Lower leg skin (tissue), 4 donors: ENCODE measurements around the gene CDCA7. TPM values are rescaled to one million over a fixed set of nuclear protein-coding genes. Genes with fewer than 3 reads are reported as not detected.
"Not testable (repeated sequence)": the region's sequence is repeated elsewhere in the genome, so short reads cannot be mapped to it uniquely, and the experiment has no call there.

Experiments used
- DNase-seq, 2 donors: peaks; one replicate each; pipeline ENCODE4 v3.0.0-alpha.2; 2019; ENCODE audit warnings: low spot score in 2 of 2
- H3K4me3 ChIP-seq: fragments of 200-600 bp; sonication (generic); 2 replicates; pipeline ENCODE4 v1.5.1; 2017; ENCODE audit warnings: mild to moderate bottlenecking, low read depth; ENCODE audit not compliant: poor library complexity, severe bottlenecking
- CTCF ChIP-seq, 3 donors: fragments of 450-650 bp; IDR thresholded peaks; one replicate each; pipeline ENCODE4 v1.5.1; 2016; ENCODE audit warnings: antibody characterized with exemption in 3 of 3, mild to moderate bottlenecking in 3 of 3, moderate library complexity in 2 of 3
- POLR2A ChIP-seq, 2 donors: fragments of 450-650 bp; IDR thresholded peaks; one replicate each; pipeline ENCODE4 v1.6.1; 2016 to 2017; ENCODE audit warnings: antibody characterized with exemption in 2 of 2, mild to moderate bottlenecking in 1 of 2, moderate library complexity in 1 of 2
- WGBS, 2 donors: methylation state at CpG; one replicate each; pipeline ENCODE4 v1.1.5; 2018; 5-methylcytosine and 5-hydroxymethylcytosine counted together
- intact Hi-C: fragments of 100-400 bp; cut with DNase I; formaldehyde crosslinking; loops from one replicate; pipeline ENCODE4 v1.15.0; 2023; ENCODE audit warnings: low total_unique reads
- total RNA-seq, 4 donors: library from RNA; depleted of rRNA; stranded (reverse); fragments of >200 nt; gene quantifications; one replicate each; pipeline ENCODE4 v1.1.0, GENCODE V29; 2016

CDCA7 gene
- total RNA-seq, 4 donors from 2014 or later = 5.4 to 6.6 (median 5.7) TPM

GRCh38 chr2:173326806-173327205 lies 27.9 kb upstream of the CDCA7 start:
- WGBS, 2 donors = 69 to 89% methylated on average over 1 of the region's 1 CpG
- DNase-seq = no peak
- no peak for TF ChIP-seq POLR2A (IDR thresholded peaks at IDR 0.05)
- TF ChIP-seq CTCF (IDR thresholded peaks at IDR 0.05) = no peak
- intact Hi-C loops = no loop called here
- no peak overlapping the region for H3K4me3 ChIP-seq

GRCh38 chr2:173327421-173327820 lies 27.3 kb upstream of the CDCA7 start:
- DNase-seq = no peak
- H3K4me3 ChIP-seq = no peak overlapping the region
- intact Hi-C loops = no loop called here
- TF ChIP-seq POLR2A (IDR thresholded peaks at IDR 0.05) (no peak), CTCF (IDR thresholded peaks at IDR 0.05) (no peak)
- WGBS, 2 donors = 90 to 91% methylated on average over 5 of the region's 5 CpGs

GRCh38 chr2:173333003-173333402 lies 21.7 kb upstream of the CDCA7 start:
- H3K4me3 ChIP-seq, DNase-seq, intact Hi-C loops: not testable (repeated sequence)
- WGBS, 2 donors = 53 to 86% methylated on average over 3 of the region's 3 CpGs

- intact Hi-C loops = no loop called here
- TF ChIP-seq POLR2A (IDR thresholded peaks at IDR 0.05) (no peak), CTCF (IDR thresholded peaks at IDR 0.05) (no peak)
Measured at GRCh38 chr2:173339807-173340206, 14.9 kb upstream of the CDCA7 start.

GRCh38 chr2:173343921-173344320 lies 10.8 kb upstream of the CDCA7 start:
- no peak for DNase-seq
- H3K4me3 ChIP-seq = no peak overlapping the region
- intact Hi-C loops = no loop called here
- 83 to 93% methylated on average over 2 of the region's 2 CpGs for WGBS, 2 donors
- TF ChIP-seq POLR2A (IDR thresholded peaks at IDR 0.05) (no peak), CTCF (IDR thresholded peaks at IDR 0.05) (no peak)

More at GRCh38 chr2:173339807-173340206, 14.9 kb upstream of the CDCA7 start:
- WGBS, 2 donors = 86 to 99% methylated on average over 8 of the region's 8 CpGs
- H3K4me3 ChIP-seq = no peak overlapping the region
- DNase-seq = no peak

- no peak overlapping the region for H3K4me3 ChIP-seq
- no peak for DNase-seq
- 79 to 80% methylated on average over 6 of the region's 6 CpGs for WGBS, 2 donors
- TF ChIP-seq POLR2A (IDR thresholded peaks at IDR 0.05) (no peak), CTCF (IDR thresholded peaks at IDR 0.05) (no peak)
- intact Hi-C loops = no loop called here
Measured at GRCh38 chr2:173346035-173346434, 8.6 kb upstream of the CDCA7 start.
